Activated naive CD4-positive, alpha-beta T cell treated with anti-CD3 and anti-CD28 coated beads, Interleukin-2, amount 10 ng/mL, durations not matched to agents 7 days and 5 days (primary cell): ENCODE results near the gene USP12.
A peak's percentile ranks its signal among the peaks of the same experiment; 100 is the strongest.
"Not testable (repeated sequence)": the region's sequence is repeated elsewhere in the genome, so short reads cannot be mapped to it uniquely, and the experiment has no call there.

Source experiments
- CTCF ChIA-PET: fragments of 350-600 bp; sonication (Branson Sonifier 250); formaldehyde crosslinking; loops from one replicate; lab custom pipeline; 2021; ENCODE audit warnings: antibody characterized with exemption; lab: Charles Lee
- DNase-seq: peaks from one replicate; pipeline ENCODE4 v3.0.0-alpha.2; 2020
- H3K27ac Mint-ChIP-seq: one replicate; pipeline ENCODE4 v1.8.0; 2021; ENCODE audit warnings: mild to moderate bottlenecking, moderate library complexity, mixed read lengths
- H3K27me3 Mint-ChIP-seq: one replicate; pipeline ENCODE4 v1.8.0; 2021; ENCODE audit warnings: mild to moderate bottlenecking, mixed read lengths
- H3K36me3 Mint-ChIP-seq: one replicate; pipeline ENCODE4 v1.8.0; 2021; ENCODE audit warnings: mixed read lengths
- H3K4me1 Mint-ChIP-seq: one replicate; pipeline ENCODE4 v1.8.0; 2021; ENCODE audit warnings: mixed read lengths
- H3K4me3 Mint-ChIP-seq: one replicate; pipeline ENCODE4 v1.8.0; 2021; ENCODE audit warnings: mild to moderate bottlenecking, moderate library complexity, mixed read lengths
- H3K9me3 Mint-ChIP-seq: one replicate; pipeline ENCODE4 v1.8.0; 2021; ENCODE audit warnings: mixed read lengths

Gene USP12

DNA sequence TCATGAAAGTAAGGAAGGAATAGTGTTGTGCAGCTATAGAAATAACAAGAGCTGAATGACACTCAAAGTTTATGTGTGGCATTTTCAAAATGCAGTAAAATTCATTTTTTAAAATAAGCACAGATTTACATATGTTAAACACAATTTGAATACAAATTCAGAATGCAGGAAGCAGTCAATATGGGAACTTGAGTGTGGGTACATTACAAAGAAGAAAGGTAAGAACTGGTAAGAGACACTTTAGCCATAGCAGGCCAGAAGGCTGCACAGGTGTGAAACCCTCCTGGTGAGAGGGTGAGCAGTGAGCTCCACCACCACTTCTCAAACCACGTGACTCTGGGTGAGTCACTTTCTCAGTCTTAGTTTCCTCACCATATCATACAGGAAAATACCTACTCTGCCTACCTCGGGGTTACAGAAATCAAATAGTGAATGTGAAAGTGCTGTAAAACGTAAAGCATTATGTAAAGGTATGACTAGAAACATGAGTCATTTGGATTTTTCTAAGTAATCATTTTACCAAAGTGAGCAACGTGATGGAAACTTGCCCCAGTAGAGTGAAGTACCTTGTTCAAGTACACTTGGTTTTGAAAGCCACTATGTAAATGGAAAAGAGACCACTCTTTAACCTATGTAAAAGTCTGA lies 40.5 kb downstream of the USP12 start:
- H3K27me3 Mint-ChIP-seq = no peaks in the 10 kb centered on the region

DNA sequence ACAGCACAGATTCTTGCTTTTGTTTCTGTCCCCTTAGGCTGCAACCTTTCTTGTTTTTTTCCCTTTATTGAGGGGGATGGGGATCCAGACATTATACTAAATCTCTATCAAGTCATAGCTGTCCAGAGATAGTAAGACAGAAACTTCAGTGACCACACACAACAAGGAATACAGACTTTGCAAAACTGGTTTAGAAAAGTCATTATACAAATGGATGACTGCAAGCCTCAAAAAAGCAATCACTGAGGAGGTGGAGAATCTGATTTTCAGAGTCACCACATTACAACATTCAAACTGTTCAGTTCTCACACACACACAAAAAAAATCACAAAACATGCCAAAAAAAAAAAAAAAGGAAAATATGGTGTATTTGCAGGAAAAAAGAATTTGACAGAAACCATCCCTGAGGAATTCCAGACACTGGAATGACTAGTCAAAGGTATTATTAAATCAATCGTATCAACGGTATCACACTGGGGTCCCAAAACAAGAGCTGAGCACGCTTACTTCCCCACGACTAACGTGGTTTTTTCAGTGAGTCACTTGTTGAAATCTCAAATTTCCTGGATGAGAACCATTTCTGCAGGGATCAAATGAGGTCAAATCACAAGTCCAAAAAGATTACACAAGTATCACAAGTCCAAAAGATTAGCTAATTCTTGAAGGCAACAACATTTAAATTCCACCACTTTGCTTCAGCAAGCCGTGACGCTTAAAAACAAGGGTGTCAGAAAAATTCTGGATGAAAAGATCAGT lies 41.2 kb downstream of the USP12 start:
- CTCF ChIA-PET = no interaction called here
- peaks cover 54% of the 10 kb centered on the region for H3K4me1 Mint-ChIP-seq
- no peaks in the 10 kb centered on the region for H3K27me3 Mint-ChIP-seq
- H3K4me3 Mint-ChIP-seq = no peak overlapping the region
- H3K36me3 Mint-ChIP-seq = peaks cover 20% of the 10 kb centered on the region
- no peak for DNase-seq
- H3K9me3 Mint-ChIP-seq = peaks cover 19% of the 10 kb centered on the region
- peak overlapping the region; percentile 82 for H3K27ac Mint-ChIP-seq

More for the DNA sequence above, 40.5 kb downstream of the USP12 start:
- Mint-ChIP-seq H3K4me1 (peaks cover 53% of the 10 kb centered on the region), H3K4me3 (no peak overlapping the region), H3K9me3 (peaks cover 18% of the 10 kb centered on the region), H3K36me3 (peaks cover 17% of the 10 kb centered on the region), H3K27ac (peak overlapping the region; percentile 82)
- CTCF ChIA-PET = no interaction called here
- peak; percentile 79 for DNase-seq

DNA sequence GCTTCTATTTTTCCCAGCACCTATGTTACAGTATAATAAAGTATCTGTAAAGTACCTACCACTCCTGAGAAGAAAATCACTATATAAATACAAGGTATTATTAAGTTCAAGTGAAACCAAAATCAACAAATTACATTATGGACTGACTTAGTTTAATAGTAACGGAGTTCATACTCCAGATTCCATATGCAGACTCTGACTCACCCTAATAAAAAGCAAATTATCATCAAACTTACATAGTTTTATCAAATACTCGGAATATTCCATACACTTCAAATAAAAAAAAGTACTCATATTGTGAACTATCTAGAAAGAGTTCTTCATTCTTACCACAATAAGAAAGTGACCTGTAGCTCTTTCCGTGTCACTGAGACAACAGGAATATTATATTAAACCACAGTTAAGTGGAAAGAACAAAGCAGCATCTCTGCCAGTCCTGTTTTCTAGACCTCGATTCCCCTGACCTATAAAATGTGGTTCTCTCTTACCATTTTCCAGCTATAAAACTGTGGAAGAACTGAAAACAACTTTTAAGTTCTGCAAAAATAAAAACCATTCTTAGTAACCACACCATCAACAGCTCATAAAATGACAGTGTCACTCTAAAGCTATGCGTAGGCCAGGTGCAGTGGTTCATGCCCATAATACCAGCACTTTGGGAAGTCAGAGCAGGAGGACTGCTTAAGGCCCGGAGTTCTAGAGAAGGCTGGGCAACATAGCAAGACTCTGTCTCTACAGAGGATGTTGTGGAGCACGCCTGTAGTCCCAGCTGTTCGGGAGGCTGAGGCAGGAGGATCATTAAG lies 42.6 kb downstream of the USP12 start:
- Mint-ChIP-seq H3K4me3 (no peak overlapping the region), H3K9me3 (peaks cover 28% of the 10 kb centered on the region), H3K4me1 (peaks cover 51% of the 10 kb centered on the region), H3K36me3 (peaks cover 28% of the 10 kb centered on the region), H3K27ac (no peak overlapping the region), H3K27me3 (no peaks in the 10 kb centered on the region)
- DNase-seq = no peak
- CTCF ChIA-PET = no interaction called here

DNA sequence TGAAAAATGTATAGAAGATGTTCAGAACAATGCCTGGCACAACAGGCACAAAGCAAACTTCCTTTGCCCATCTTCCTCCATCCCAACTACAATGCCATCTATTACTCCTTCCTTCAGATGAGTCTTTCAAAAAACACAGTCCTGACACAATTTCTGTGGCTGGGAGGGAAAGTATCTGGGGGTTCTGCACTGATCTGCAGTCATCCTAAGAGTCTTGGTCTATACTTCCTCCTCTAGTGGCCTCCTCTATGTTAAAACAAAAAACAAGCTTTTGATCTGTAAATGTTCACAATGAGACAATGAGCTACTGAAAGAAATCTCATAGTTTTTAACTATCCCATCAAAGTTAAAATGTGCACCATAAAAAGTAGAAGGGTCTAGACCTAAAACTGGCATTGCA lies 44.8 kb downstream of the USP12 start:
- Mint-ChIP-seq H3K4me3 (no peak overlapping the region), H3K9me3 (peaks cover 42% of the 10 kb centered on the region), H3K4me1 (peaks cover 37% of the 10 kb centered on the region), H3K27me3 (no peaks in the 10 kb centered on the region), H3K36me3 (peaks cover 40% of the 10 kb centered on the region), H3K27ac (no peak overlapping the region)
- no peak for DNase-seq
- CTCF ChIA-PET = no interaction called here

DNA sequence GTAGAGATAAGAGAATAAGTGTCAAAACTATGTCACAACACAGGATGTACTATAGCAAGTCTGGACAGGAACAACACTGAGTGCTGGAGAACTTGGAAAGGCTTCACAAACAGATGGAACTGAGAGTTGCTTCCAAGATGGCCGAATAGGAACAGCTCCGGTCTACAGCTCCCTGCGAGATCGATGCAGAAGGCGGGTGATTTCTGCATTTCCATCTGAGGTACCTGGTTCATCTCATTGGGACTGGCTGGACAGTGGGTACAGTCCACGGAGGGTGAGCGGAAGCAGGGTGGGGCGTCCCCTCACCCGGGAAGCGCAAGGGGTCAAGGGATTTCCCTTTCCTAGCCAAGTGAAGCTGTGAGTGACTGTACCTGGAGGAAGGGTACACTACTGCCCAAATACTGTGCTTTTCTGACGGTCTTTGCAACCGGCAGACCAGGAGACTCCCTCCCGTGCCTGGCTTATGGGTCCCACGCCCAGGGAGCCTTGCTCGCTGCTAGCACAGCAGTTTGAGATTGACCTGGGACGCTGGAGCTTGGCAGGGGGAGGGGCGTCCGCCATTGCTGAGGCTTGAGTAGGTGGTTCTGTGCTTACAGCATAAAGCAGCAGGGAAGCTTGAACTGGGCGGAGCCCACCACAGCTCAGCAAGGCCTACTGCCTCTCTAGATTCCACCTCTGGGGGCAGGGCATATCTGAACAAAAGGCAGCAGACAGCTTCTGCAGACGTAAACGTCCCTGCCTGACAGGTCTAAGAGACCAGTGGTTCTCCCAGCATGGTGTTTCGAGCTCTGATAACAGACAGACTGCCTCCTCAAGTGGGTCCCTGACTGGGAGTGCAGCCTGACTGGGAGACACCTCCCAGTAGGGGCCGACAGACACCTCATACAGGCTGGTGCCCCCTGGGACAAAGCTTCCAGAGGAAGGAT lies 46.0 kb downstream of the USP12 start:
- DNase-seq = no peak

DNA sequence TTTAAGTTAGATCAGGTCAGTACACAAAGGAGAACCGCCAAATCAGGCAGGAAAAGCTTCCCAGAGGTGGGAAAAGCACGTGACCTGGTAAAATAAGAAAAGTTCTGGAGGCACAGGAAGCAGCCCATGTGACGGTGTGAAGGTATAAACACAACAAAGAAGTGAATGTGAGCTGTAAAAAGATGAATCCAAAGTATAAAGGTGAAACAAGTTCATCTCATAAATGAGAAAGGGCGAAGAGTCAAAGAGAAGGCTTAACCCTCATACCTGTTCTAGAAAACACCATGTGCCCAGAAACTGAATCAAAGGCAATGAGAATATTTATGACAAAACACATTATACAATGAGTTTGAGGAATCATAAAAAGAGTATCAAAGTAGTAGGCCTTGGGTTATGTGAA lies 47.0 kb downstream of the USP12 start:
- Mint-ChIP-seq H3K4me1 (peaks cover 17% of the 10 kb centered on the region), H3K36me3 (peaks cover 39% of the 10 kb centered on the region), H3K4me3 (no peak overlapping the region), H3K27me3 (no peaks in the 10 kb centered on the region), H3K9me3 (peaks cover 35% of the 10 kb centered on the region), H3K27ac (no peak overlapping the region)
- no peak for DNase-seq
- CTCF ChIA-PET = no interaction called here

More for the DNA sequence above, 46.0 kb downstream of the USP12 start:
- Mint-ChIP-seq H3K27ac (no peak overlapping the region), H3K27me3 (no peaks in the 10 kb centered on the region), H3K9me3 (peaks cover 39% of the 10 kb centered on the region), H3K4me1 (peaks cover 25% of the 10 kb centered on the region), H3K4me3 (no peak overlapping the region), H3K36me3 (peaks cover 44% of the 10 kb centered on the region)
- CTCF ChIA-PET = no interaction called here

DNA sequence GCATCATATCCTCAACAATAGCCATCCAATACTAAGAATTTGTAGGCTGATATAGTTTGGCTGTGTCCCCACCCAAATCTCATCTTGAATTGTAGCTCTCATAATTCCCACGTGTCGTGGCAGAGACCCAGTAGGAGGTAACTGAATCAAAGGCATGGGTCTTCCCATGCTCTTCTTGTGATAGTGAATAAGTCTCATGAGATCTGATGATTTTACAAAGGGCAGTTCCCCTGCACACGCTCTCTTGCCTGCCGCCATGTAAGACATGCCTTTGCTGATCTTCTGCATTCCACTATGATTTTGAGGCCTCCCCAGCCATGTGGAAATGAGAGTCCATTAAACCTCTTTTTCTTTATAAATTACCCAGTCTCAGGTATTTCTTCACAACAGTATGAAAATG lies 48.2 kb downstream of the USP12 start:
- H3K4me3 Mint-ChIP-seq, H3K27ac Mint-ChIP-seq, CTCF ChIA-PET, DNase-seq, H3K27me3 Mint-ChIP-seq: not testable (repeated sequence)
- peaks cover 17% of the 10 kb centered on the region for H3K4me1 Mint-ChIP-seq
- H3K36me3 Mint-ChIP-seq = peaks cover 40% of the 10 kb centered on the region
- peaks cover 32% of the 10 kb centered on the region for H3K9me3 Mint-ChIP-seq

DNA sequence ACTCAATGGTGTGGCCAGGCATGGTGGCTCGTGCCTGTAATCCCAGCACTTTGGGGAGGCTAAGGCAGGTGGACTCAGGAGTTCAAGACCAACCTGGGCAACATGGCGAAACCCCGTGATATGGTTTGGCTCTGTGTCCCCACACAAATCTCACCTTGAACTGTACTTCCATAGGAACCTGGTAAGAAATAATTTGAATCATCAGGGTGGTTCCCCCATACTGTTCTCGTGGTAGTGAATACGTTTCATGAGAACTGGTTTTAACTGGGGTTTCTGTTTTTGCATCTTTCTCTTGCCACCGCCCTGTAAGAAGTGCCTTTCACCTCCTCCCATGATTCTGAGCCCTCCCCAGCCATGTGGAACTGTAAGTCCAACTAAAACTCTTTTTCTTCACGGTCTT lies 49.6 kb downstream of the USP12 start:
- H3K27ac Mint-ChIP-seq = no peak overlapping the region
- DNase-seq = no peak
- peaks cover 31% of the 10 kb centered on the region for H3K9me3 Mint-ChIP-seq
- CTCF ChIA-PET = no interaction called here
- H3K4me3 Mint-ChIP-seq = no peak overlapping the region
- no peaks in the 10 kb centered on the region for H3K27me3 Mint-ChIP-seq
- H3K36me3 Mint-ChIP-seq = peaks cover 35% of the 10 kb centered on the region
- H3K4me1 Mint-ChIP-seq = peaks cover 8% of the 10 kb centered on the region

DNA sequence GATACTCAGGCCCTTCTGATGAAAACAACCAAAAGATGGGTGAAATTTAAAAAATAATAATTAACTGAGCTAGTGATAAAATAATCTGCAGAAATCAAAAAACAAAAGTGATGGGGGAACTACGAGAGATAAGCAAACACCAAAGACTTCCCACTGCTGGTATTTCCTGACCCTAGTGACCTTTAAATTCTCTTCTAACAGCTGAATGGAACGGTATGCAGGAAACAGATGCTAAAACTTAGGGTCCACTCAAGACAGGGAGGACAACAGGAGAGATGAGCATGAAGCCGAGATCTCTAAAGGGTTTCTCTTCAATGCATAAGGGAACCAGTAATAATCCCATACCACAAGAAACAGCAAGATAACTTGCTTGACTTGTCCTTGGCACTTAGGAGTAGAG lies 50.8 kb downstream of the USP12 start:
- Mint-ChIP-seq H3K9me3 (peaks cover 31% of the 10 kb centered on the region), H3K36me3 (peaks cover 32% of the 10 kb centered on the region), H3K4me1 (no peaks in the 10 kb centered on the region), H3K4me3 (no peak overlapping the region), H3K27me3 (no peaks in the 10 kb centered on the region), H3K27ac (no peak overlapping the region)
- CTCF ChIA-PET = no interaction called here
- no peak for DNase-seq

DNA sequence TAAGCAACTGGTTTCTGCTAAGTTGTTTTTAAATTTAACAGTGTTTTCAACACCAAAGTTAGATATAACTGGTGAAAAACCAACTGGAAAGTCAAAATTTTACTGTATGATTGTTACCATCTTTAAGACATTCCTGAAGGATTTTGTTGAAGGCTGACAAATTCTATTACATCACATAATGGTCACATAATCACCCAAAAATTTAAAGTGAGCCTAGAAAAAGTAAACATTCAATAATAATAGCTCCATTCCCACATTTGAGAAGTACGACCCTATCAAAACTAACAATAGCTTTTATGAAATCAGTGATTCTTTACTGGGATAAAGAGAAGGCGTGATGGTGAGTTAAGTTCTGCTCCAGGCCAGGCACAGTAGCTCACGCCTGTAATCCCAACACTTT lies 51.6 kb downstream of the USP12 start:
- DNase-seq = no peak
- Mint-ChIP-seq H3K4me3 (no peak overlapping the region), H3K27ac (no peak overlapping the region), H3K36me3 (peaks cover 37% of the 10 kb centered on the region), H3K27me3 (no peaks in the 10 kb centered on the region), H3K4me1 (no peaks in the 10 kb centered on the region), H3K9me3 (peaks cover 28% of the 10 kb centered on the region)
- CTCF ChIA-PET = no interaction called here

DNA sequence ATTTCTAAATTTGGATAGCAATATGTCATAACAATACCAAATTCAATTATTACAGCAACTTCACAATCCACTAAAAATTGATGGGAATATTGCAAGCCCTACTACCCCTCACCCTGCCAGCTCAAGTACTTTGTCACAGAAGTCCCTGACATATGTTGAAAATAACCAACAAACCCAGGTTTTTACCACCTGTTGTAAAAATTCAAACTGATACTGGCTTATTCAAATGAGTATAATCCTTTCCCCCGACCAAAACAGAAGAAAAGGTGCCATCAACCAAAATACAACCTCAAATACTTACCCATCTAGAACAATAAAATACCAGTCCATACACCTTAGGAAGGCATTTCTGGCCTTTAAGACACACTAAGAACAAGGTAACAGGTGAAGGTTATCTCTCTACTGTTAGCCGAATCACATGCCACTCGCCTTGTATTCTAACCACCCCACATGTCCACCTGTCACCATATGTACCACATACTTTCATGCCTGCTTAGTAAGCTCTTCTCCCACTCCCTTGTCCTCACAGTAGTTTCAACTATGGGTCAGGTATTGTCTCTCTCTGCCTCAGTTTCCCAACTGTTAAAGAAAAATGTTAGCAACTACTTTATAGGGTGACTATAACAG lies 53.1 kb downstream of the USP12 start:
- Mint-ChIP-seq H3K4me1 (no peaks in the 10 kb centered on the region), H3K36me3 (peaks cover 33% of the 10 kb centered on the region), H3K27ac (no peak overlapping the region), H3K27me3 (no peaks in the 10 kb centered on the region), H3K9me3 (peaks cover 18% of the 10 kb centered on the region), H3K4me3 (no peak overlapping the region)
- DNase-seq = no peak
- CTCF ChIA-PET = interaction anchor here (0.9 kb wide), 1 partner anchor 10 kb away, joined by 3 read pairs; no protein-coding TSS in a partner anchor

DNA sequence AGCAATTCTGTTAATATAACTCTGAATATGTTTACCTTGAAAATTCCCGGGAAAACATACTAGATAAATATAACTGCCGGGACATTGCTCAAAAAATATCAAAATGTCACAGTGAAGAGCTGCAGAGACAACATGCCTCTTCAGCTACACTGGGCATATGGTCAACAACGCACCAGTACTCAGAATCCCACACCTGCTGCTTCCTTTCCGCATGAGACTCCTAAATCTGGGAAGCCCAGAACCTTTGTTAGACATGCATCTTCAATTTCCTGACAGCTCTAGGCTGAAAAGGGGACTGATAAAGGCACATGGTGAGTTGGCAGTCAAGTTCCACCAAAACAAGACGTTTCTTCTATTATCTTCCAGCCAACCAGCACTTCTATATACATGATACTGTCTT lies 53.7 kb downstream of the USP12 start:
- Mint-ChIP-seq H3K27ac (no peak overlapping the region), H3K4me1 (no peaks in the 10 kb centered on the region), H3K27me3 (no peaks in the 10 kb centered on the region), H3K4me3 (no peak overlapping the region), H3K36me3 (peaks cover 27% of the 10 kb centered on the region), H3K9me3 (peaks cover 13% of the 10 kb centered on the region)
- no peak for DNase-seq
- CTCF ChIA-PET = interaction anchor here (0.9 kb wide), 1 partner anchor 10 kb away, joined by 3 read pairs; no protein-coding TSS in a partner anchor

DNA sequence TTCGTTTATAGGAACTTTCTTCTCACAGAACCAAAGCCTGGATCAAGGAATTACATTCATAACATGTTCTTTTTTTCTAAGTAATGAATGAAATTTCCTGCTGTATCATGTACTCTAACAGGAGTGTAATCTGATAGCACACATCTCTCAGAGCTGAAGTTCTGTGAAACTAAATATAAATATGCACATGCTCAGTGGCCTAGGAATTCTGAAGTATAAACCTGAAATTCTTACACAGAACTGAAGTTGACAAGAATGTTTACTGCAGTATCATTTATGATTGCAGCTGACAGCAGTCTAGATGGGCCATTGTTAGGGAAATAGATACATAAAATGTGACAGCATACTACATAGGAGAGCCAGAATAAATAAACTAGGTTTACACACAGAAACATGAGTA lies 54.5 kb downstream of the USP12 start:
- CTCF ChIA-PET = no interaction called here
- Mint-ChIP-seq H3K4me3 (no peak overlapping the region), H3K27ac (no peak overlapping the region), H3K36me3 (peaks cover 24% of the 10 kb centered on the region), H3K4me1 (no peaks in the 10 kb centered on the region), H3K9me3 (peaks cover 10% of the 10 kb centered on the region), H3K27me3 (no peaks in the 10 kb centered on the region)
- no peak for DNase-seq
